AG04449 (cell line): ENCODE measurements around the gene ACADM.
A peak's percentile ranks its signal among the peaks of the same experiment; 100 is the strongest.
"Not testable (repeated sequence)": the region's sequence is repeated elsewhere in the genome, so short reads cannot be mapped to it uniquely, and the experiment has no call there.

Experiments used
- CTCF ChIA-PET: fragments of 350-600 bp; formaldehyde crosslinking; extraction: SDS; loops from one replicate; lab custom pipeline; 2021; ENCODE audit warnings: antibody characterized with exemption; lab: Yijun Ruan, JAX
- POLR2A ChIA-PET: fragments of 400-600, 350-600 bp; formaldehyde crosslinking; extraction: SDS; loops from one replicate; lab custom pipeline; 2020; ENCODE audit warnings: antibody characterized with exemption, inconsistent platforms; lab: Yijun Ruan, JAX
- DNase-seq: peaks from one replicate; pipeline ENCODE4 v3.0.0-alpha.2; 2010; ENCODE audit warnings: low read depth, low spot score
- H3K4me3 ChIP-seq: 2 replicates; pipeline ENCODE4 v1.5.1; 2011; ENCODE audit warnings: low read depth, mild to moderate bottlenecking, control low read depth, low read length
- TF ChIP-seq, protein P1 (sequence below): IDR thresholded peaks from one replicate; pipeline ENCODE4 v1.5.1; 2011; ENCODE audit warnings: mild to moderate bottlenecking, moderate library complexity, low read length, control low read depth, inconsistent platforms; ENCODE audit not compliant: insufficient read depth; ENCODE audit errors: missing control alignments

The ACADM gene

DNA sequence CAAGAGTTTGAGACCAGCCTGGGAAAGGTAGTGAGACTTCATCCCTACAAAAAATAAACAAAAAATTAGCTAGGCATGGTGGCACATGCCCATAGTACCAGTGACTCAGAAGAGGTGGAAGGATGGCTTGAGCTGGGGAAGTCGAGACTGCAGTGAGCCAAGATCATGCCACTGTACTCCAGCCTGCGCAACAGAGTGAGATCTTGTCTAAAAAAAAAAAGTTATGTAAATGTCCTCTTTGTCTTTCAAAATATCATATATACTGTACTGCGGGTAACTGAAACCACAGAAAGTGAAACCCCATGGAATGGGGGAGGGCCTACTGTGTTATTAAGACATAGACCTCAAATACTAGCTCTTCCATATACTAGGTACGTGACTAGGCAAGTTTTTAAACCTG lies 20.8 kb downstream of the ACADM start:
- TF ChIP-seq, protein P1, sequence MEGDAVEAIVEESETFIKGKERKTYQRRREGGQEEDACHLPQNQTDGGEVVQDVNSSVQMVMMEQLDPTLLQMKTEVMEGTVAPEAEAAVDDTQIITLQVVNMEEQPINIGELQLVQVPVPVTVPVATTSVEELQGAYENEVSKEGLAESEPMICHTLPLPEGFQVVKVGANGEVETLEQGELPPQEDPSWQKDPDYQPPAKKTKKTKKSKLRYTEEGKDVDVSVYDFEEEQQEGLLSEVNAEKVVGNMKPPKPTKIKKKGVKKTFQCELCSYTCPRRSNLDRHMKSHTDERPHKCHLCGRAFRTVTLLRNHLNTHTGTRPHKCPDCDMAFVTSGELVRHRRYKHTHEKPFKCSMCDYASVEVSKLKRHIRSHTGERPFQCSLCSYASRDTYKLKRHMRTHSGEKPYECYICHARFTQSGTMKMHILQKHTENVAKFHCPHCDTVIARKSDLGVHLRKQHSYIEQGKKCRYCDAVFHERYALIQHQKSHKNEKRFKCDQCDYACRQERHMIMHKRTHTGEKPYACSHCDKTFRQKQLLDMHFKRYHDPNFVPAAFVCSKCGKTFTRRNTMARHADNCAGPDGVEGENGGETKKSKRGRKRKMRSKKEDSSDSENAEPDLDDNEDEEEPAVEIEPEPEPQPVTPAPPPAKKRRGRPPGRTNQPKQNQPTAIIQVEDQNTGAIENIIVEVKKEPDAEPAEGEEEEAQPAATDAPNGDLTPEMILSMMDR = no peak
- CTCF ChIA-PET = no interaction called here
- no peak overlapping the region for H3K4me3 ChIP-seq
- no peak for DNase-seq
- POLR2A ChIA-PET = no interaction called here

DNA sequence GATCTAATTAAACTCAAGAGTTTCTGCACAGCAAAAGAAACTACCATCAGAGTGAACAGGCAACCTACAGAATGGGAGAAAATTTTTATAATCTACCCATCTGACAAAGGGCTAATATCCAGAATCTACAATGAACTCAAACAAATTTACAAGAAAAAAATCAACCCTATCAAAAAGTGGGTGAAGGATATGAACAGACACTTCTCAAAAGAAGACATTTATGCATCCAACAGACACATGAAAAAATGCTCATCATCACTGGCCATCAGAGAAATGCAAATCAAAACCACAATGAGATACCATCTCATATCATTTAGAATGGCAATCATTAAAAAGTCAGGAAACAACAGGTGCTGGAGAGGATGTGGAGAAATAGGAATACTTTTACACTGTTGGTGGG lies 32.7 kb downstream of the ACADM start:
- H3K4me3 ChIP-seq, POLR2A ChIA-PET, DNase-seq, CTCF ChIA-PET: not testable (repeated sequence)

DNA sequence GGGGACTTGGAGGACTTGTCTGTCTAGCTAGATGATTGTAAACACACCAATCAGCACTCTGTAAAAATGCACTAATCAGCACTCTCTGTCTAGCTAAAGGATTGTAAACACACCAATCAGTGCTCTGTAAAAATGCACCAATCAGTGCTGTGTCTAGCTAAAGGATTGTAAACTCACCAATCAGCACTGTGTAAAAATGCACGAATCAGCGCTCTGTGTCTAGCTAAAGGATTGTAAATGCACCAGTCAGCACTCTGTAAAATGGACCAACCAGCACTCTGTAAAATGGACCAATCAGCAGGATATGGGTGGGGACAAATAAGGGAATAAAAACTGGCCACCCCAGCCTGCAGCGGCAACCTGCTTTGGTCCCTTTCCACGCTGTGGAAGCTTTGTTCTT lies 34.0 kb downstream of the ACADM start:
- DNase-seq, POLR2A ChIA-PET, CTCF ChIA-PET, H3K4me3 ChIP-seq: not testable (repeated sequence)

DNA sequence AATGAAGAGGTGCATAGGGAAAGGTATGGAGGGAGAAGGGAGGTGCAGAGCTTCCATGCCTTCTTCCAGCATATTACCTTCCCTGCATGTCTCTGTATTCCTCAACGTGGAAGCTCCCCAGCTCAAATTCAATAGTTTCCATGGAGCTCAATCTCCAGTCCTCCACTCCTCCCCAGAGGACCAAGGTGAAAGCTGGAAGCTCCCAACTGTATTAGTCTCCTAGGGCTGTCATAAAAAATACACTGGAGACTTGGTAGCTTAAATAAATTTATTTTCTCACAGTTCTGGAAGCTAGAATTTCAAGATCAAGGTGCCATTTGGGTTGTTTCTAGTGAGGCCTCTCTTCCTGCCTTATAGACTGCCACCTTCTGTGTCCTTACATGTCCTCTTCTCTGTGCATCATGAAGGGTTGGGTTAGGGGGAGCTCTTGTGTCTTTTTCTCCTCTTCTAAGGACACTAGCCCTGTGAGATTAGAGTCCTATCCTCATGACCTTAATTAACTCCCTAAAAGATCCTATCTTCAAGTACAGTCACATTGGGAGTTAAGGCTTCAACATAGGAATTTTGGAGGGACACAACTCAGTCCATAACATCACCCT lies 39.6 kb downstream of the ACADM start:
- DNase-seq = no peak
- TF ChIP-seq, protein P1 = no peak
- POLR2A ChIA-PET = interaction anchor here (0.9 to 1.1 kb wide), 2 partner anchors 22 to 32 kb away, joined by 4 to 5 read pairs; partner anchors contain the start of gene RABGGTB
- no peak overlapping the region for H3K4me3 ChIP-seq
- CTCF ChIA-PET = no interaction called here

DNA sequence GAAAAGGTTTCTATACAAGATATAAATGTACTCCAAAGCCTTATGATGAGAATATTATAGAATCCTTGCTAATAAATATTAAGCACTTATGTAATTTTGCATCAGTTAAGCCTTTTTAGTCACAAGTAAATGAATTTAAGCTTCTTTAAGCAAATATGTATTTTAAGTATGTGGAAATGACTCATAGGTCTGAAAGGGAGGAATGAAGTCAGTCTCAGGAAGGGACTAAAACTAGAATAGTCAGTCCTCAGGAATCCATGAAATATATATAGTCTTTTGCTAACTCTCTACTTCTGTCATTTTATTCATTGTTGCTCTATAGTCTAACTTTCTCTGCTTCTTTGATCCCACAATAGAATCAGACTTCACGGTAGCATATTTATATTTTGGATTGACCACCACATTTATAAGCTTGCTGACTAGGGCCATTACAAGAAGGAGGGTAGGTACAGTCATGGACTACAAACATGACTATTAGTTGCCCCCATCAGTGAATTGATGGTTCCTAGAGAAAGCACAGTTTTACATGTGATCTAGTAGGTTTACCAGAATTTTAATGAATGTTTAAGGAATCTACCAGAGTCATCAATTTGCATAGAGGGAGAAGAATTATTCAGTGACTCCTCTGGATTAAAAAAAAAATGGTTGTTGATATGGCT lies 41.3 kb downstream of the ACADM start:
- ChIA-PET CTCF (no interaction called here), POLR2A (interaction anchor here (0.7 to 1.0 kb wide), 2 partner anchors 20 to 58 kb away, joined by 3 to 7 read pairs; partner anchors contain the start of gene RABGGTB)
- DNase-seq = peak; percentile 70
- TF ChIP-seq, protein P1 = no peak
- no peak overlapping the region for H3K4me3 ChIP-seq

DNA sequence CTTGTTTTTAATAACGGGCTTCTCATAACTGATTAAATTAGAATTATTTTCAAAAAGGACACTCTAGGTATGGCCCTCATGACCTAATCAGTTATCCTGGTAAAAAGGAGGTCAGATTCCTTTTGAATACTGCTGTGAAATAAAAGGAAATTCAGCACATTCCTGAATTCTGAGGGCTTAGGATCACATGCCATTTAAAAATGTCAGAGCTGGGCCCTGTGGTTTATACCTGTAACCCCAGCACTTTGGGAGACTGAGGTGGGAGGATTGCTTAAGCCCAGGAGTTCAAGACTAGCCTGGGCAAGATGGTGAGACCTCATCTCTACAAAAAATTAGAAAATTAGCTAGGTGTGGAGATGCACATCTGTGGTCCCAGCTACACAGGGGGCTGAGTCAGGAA lies 43.5 kb downstream of the ACADM start:
- TF ChIP-seq, protein P1 = no peak
- DNase-seq = no peak
- no peak overlapping the region for H3K4me3 ChIP-seq
- POLR2A ChIA-PET = no interaction called here
- CTCF ChIA-PET = no interaction called here

DNA sequence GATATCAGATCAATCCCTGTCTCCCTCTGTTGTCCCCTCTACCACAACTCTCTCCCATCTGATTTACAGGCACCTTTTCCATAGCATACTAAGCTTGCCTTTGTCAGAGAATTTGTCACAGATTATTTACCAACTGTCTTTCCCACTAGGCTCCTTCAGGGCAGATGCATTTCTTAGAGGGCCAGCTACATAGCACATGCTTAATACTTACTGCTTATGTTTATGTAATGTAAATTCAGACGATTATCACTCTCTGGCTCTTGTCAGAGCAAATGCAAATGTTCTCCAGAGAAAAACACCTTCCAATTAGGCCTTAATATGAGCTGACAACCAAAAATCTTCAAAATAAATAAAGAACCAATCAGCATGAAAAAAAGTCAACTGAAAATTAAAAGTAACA lies 46.3 kb downstream of the ACADM start:
- TF ChIP-seq, protein P1 = no peak
- POLR2A ChIA-PET = interaction anchor here (1.2 kb wide), 1 partner anchor 15 kb away, joined by 3 read pairs; the partner anchor contains the start of gene RABGGTB
- CTCF ChIA-PET = no interaction called here

More for the DNA sequence above, 46.3 kb downstream of the ACADM start:
- DNase-seq = no peak
- no peak overlapping the region for H3K4me3 ChIP-seq
